ENCODE results near the gene CLEC17A.

DNA sequence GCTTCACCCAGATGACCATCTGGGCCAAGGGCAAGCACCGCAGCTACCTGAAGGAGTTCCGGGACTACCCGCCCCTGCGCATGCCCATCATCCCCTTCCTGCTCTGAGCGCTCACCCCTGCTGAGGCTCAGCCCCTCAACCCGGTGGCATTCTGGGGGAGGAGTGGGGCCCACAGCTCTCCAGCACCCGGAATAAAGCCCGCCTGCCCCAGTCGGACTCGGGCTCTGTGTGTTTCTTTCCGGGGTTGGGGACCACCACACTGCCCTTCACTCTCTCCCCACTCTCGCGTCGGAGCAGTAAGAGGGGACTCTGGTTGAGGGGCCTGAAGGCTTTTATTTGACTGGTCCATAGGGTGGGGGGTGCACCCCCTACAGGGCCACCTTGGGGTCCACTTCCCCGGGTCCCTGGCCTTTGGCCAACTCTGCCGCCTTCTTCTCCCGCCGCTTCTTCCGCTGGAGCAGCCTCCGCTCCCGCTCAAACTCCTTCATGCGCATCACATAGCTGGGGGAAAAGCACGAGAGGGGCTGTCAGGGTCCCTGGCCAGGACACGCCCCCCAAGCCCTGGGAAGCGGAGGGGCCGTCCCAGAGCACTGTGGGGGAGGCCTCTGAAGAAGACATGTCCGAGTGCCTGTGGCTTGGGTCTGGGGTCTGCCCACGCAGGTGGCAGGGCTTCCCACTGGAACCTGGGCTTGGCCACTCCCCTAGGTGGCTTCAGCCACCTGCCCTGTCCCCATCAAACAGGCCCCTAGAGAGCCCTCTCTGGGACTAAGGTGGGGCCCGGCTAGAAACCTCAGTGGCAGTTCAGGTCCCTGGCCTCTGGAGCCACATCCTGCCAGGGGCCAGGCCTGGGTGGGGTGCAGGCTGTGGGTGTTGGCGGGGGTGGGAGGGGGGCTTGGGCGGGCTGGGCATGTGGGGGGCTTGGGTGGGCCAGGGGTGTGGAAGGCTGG is 16.8 kb upstream of the CLEC17A start:
- TF ChIP-seq EZH2 (IDR thresholded peaks at IDR 0.05; ENCODE audit: insufficient read depth, poor library complexity, severe bottlenecking), result no peak
- TF ChIP-seq EZH2phosphoT487 (IDR thresholded peaks at IDR 0.05; ENCODE audit: insufficient read depth, low read depth), result no peak
